Measurements from ENCODE around the gene SLC9A5.
A peak's percentile ranks its signal among the peaks of the same experiment; 100 is the strongest.

SLC9A5 gene

GRCh38 chr16:67243481-67243880 lies 5.3 kb upstream of the SLC9A5 start:
- ATAC-seq: no peak
- no peak for TF ChIP-seq ESRRG (CRISPR knock-in tag; IDR thresholded peaks at IDR 0.05)

- ATAC-seq: peak; percentile 19
- no peak for TF ChIP-seq PPARA (CRISPR knock-in tag; IDR thresholded peaks at IDR 0.05; ENCODE audit: borderline replicate concordance)
- TF ChIP-seq PATZ1 (CRISPR knock-in tag; IDR thresholded peaks at IDR 0.05; ENCODE audit: borderline replicate concordance): no peak
- TF ChIP-seq TOX (CRISPR knock-in tag; IDR thresholded peaks at IDR 0.05; ENCODE audit: borderline replicate concordance): no peak
- TF ChIP-seq ZC3H10 (CRISPR knock-in tag; IDR thresholded peaks at IDR 0.05): no peak
- no peak for TF ChIP-seq ZNF565 (CRISPR knock-in tag; conservative IDR thresholded peaks at IDR 0.05; ENCODE audit: low read depth)
- no peak for TF ChIP-seq ZFP30 (CRISPR knock-in tag; IDR thresholded peaks at IDR 0.05)
- TF ChIP-seq ZFP3 (CRISPR knock-in tag; IDR thresholded peaks at IDR 0.05): no peak
- no peak for TF ChIP-seq OSR1 (CRISPR knock-in tag; IDR thresholded peaks at IDR 0.05)
- TF ChIP-seq TCF4 (CRISPR knock-in tag; IDR thresholded peaks at IDR 0.05; ENCODE audit: borderline replicate concordance): no peak
- TF ChIP-seq POU6F1 (CRISPR knock-in tag; IDR thresholded peaks at IDR 0.05; ENCODE audit: borderline replicate concordance, low read depth): no peak
- no peak for TF ChIP-seq ESRRG (CRISPR knock-in tag; IDR thresholded peaks at IDR 0.05)
- no peak for TF ChIP-seq GLIS3 (CRISPR knock-in tag; IDR thresholded peaks at IDR 0.05)
- TF ChIP-seq CREB5 (CRISPR knock-in tag; IDR thresholded peaks at IDR 0.05; ENCODE audit: low read depth): no peak
- TF ChIP-seq ARNTL (CRISPR knock-in tag; IDR thresholded peaks at IDR 0.05; ENCODE audit: borderline replicate concordance, low read depth): no peak
- TF ChIP-seq SNAI2 (CRISPR knock-in tag; IDR thresholded peaks at IDR 0.05): no peak
- TF ChIP-seq ZNF8 (CRISPR knock-in tag; IDR thresholded peaks at IDR 0.05): no peak
- no peak for TF ChIP-seq BACH2 (CRISPR knock-in tag; IDR thresholded peaks at IDR 0.05; ENCODE audit: borderline replicate concordance)
- TF ChIP-seq CSDC2 (CRISPR knock-in tag; IDR thresholded peaks at IDR 0.05): no peak
Observed at GRCh38 chr16:67244387-67245185, 4.2 kb upstream of the SLC9A5 start.

- no peak for ATAC-seq
- TF ChIP-seq CREB5 (CRISPR knock-in tag; IDR thresholded peaks at IDR 0.05; ENCODE audit: low read depth) (no peak), ISL1 (CRISPR knock-in tag; IDR thresholded peaks at IDR 0.05) (no peak), ZNF70 (CRISPR knock-in tag; IDR thresholded peaks at IDR 0.05) (no peak), TOX (CRISPR knock-in tag; IDR thresholded peaks at IDR 0.05; ENCODE audit: borderline replicate concordance) (no peak), PATZ1 (CRISPR knock-in tag; IDR thresholded peaks at IDR 0.05; ENCODE audit: borderline replicate concordance) (no peak), TSHZ2 (CRISPR knock-in tag; IDR thresholded peaks at IDR 0.05) (no peak), CSRNP3 (CRISPR knock-in tag; IDR thresholded peaks at IDR 0.05) (no peak), BACH2 (CRISPR knock-in tag; IDR thresholded peaks at IDR 0.05; ENCODE audit: borderline replicate concordance) (no peak), PPARA (CRISPR knock-in tag; IDR thresholded peaks at IDR 0.05; ENCODE audit: borderline replicate concordance) (no peak), ESRRG (CRISPR knock-in tag; IDR thresholded peaks at IDR 0.05) (no peak), CSDC2 (CRISPR knock-in tag; IDR thresholded peaks at IDR 0.05) (no peak), POU6F1 (CRISPR knock-in tag; IDR thresholded peaks at IDR 0.05; ENCODE audit: borderline replicate concordance, low read depth) (no peak), SNAI2 (CRISPR knock-in tag; IDR thresholded peaks at IDR 0.05) (no peak), ZNF565 (CRISPR knock-in tag; conservative IDR thresholded peaks at IDR 0.05; ENCODE audit: low read depth) (no peak), ZNF8 (CRISPR knock-in tag; IDR thresholded peaks at IDR 0.05) (no peak), ZFP3 (CRISPR knock-in tag; IDR thresholded peaks at IDR 0.05) (no peak)
Observed at GRCh38 chr16:67245186-67245585, 3.6 kb upstream of the SLC9A5 start.

Measured in SK-N-SH treated with all-trans-retinoic acid at 6 μM for 48 hours (cell line).